ENCODE results near the gene RTN4. TPM values are rescaled to one million over a fixed set of nuclear protein-coding genes. Genes with fewer than 3 reads are reported as not detected.

RTN4 gene
- total RNA-seq, 1 experiment from 2014 or later: 342 TPM

GRCh38 chr2:54945391-54946219, 104.6 kb downstream of the RTN4 start:
- no peak overlapping the region for H3K4me3 ChIP-seq
- peak overlapping the region; percentile 44 for H3K27ac ChIP-seq
- ChIA-PET CTCF (no interaction called here), POLR2A (ENCODE audit: unreplicated experiment) (interaction anchor here (0.5 kb wide), 1 partner anchor 832 kb away, joined by 5 read pairs; no protein-coding TSS in a partner anchor)
- no peaks in the 10 kb centered on the region for H3K27me3 ChIP-seq (ENCODE audit: insufficient read depth, low read depth)
- BruUV-seq (replicated peaks): no TSS peak
- intact Hi-C loops (cut with micrococcal nuclease; ENCODE audit: unreplicated experiment): no loop called here
- peak; percentile 24 to 89 for DNase-seq
- peaks cover 18% of the 10 kb centered on the region for H3K4me1 ChIP-seq (replicated peaks; ENCODE audit: insufficient read depth)
- no peaks in the 10 kb centered on the region for H3K9me3 ChIP-seq (ENCODE audit: insufficient read depth, low read depth)
- no peaks in the 10 kb centered on the region for H3K36me3 ChIP-seq (ENCODE audit: low read depth)
- no peak for TF ChIP-seq CTCF (conservative IDR thresholded peaks at IDR 0.05)
- TF ChIP-seq EZH2 (IDR thresholded peaks at IDR 0.05; ENCODE audit: low read depth): no peak
- no peaks in the 10 kb centered on the region for H3K79me2 ChIP-seq (ENCODE audit: low read depth)
- H2AFZ ChIP-seq: no peak overlapping the region
- H3F3A ChIP-seq (ENCODE audit: insufficient read depth, low read depth): peaks cover 24% of the 10 kb centered on the region; the same call in 1 of the 2 replicates
- no peaks in the 10 kb centered on the region for H4K20me1 ChIP-seq (ENCODE audit: insufficient read depth)
- no peaks in the 10 kb centered on the region for H3K9me2 ChIP-seq (ENCODE audit: insufficient read depth)
- H3K4me2 ChIP-seq: peak overlapping the region; percentile 39

- no peak for TF ChIP-seq EZH2 (IDR thresholded peaks at IDR 0.05; ENCODE audit: low read depth)
- no peak for TF ChIP-seq CTCF (conservative IDR thresholded peaks at IDR 0.05)
- no peaks in the 10 kb centered on the region for H3K79me2 ChIP-seq (ENCODE audit: low read depth)
- no peak overlapping the region for H2AFZ ChIP-seq
- peaks cover 18% of the 10 kb centered on the region for H3K4me1 ChIP-seq (replicated peaks; ENCODE audit: insufficient read depth)
- no peaks in the 10 kb centered on the region for H3K36me3 ChIP-seq (ENCODE audit: low read depth)
- no peaks in the 10 kb centered on the region for H3K27me3 ChIP-seq (ENCODE audit: insufficient read depth, low read depth)
- H3K9me3 ChIP-seq (ENCODE audit: insufficient read depth, low read depth): no peaks in the 10 kb centered on the region
- H4K20me1 ChIP-seq (ENCODE audit: insufficient read depth): no peaks in the 10 kb centered on the region
- H3K9me2 ChIP-seq (ENCODE audit: insufficient read depth): no peaks in the 10 kb centered on the region
- no peak for DNase-seq
- intact Hi-C loops (cut with micrococcal nuclease; ENCODE audit: unreplicated experiment): no loop called here
- H3K4me2 ChIP-seq: peak overlapping the region; percentile 39; the same call in 1 of the 2 replicates
- POLR2A ChIA-PET (ENCODE audit: unreplicated experiment): no interaction called here
- H3K27ac ChIP-seq: peak overlapping the region; percentile 44; the same call in 1 of the 2 replicates
- peaks cover 24% of the 10 kb centered on the region; the same call in 1 of the 2 replicates for H3F3A ChIP-seq (ENCODE audit: insufficient read depth, low read depth)
- CTCF ChIA-PET: no interaction called here
- H3K4me3 ChIP-seq: no peak overlapping the region
- no TSS peak for BruUV-seq (replicated peaks)
Observed at GRCh38 chr2:54944724-54945326, 105.4 kb downstream of the RTN4 start.

GRCh38 chr2:54942373-54942772, 107.9 kb downstream of the RTN4 start:
- H3K27ac ChIP-seq: no peak overlapping the region
- H3K27me3 ChIP-seq (ENCODE audit: insufficient read depth, low read depth): no peaks in the 10 kb centered on the region
- H4K20me1 ChIP-seq (ENCODE audit: insufficient read depth): no peaks in the 10 kb centered on the region
- peaks cover 24% of the 10 kb centered on the region; the same call in 1 of the 2 replicates for H3F3A ChIP-seq (ENCODE audit: insufficient read depth, low read depth)
- peaks cover 18% of the 10 kb centered on the region for H3K4me1 ChIP-seq (replicated peaks; ENCODE audit: insufficient read depth)
- H3K79me2 ChIP-seq (ENCODE audit: low read depth): no peaks in the 10 kb centered on the region
- POLR2A ChIA-PET (ENCODE audit: unreplicated experiment): no interaction called here
- intact Hi-C loops (cut with micrococcal nuclease; ENCODE audit: unreplicated experiment): no loop called here
- H3K36me3 ChIP-seq (ENCODE audit: low read depth): no peaks in the 10 kb centered on the region
- H3K4me3 ChIP-seq: no peak overlapping the region
- TF ChIP-seq EZH2 (IDR thresholded peaks at IDR 0.05; ENCODE audit: low read depth) (no peak), CTCF (conservative IDR thresholded peaks at IDR 0.05) (no peak)
- no peaks in the 10 kb centered on the region for H3K9me2 ChIP-seq (ENCODE audit: insufficient read depth)
- CTCF ChIA-PET: no interaction called here
- H3K9me3 ChIP-seq (ENCODE audit: insufficient read depth, low read depth): peaks cover 4% of the 10 kb centered on the region; the same call in 1 of the 2 replicates
- no peak for DNase-seq
- H2AFZ ChIP-seq: no peak overlapping the region
- BruUV-seq (replicated peaks): no TSS peak
- H3K4me2 ChIP-seq: no peak overlapping the region

Measured in PC-9 (cell line).